Pulmonary artery endothelial cell (primary cell): ENCODE results near the gene RFPL4A. TPM values are rescaled to one million over a fixed set of nuclear protein-coding genes. Genes with fewer than 3 reads are reported as not detected.
A peak's percentile ranks its signal among the peaks of the same experiment; 100 is the strongest.

Source experiments
- DNase-seq: peaks from one replicate; pipeline ENCODE4 v3.0.0-alpha.2; 2011; ENCODE audit warnings: low read depth, low spot score
- total RNA-seq: library from RNA; depleted of rRNA; stranded (reverse); fragments of >200 nt; gene quantifications from 2 replicates; pipeline ENCODE4 v1.2.3, GENCODE V29; 2014

RFPL4A gene
- total RNA-seq, 1 donor from 2014 or later = 0.13 TPM

DNA sequence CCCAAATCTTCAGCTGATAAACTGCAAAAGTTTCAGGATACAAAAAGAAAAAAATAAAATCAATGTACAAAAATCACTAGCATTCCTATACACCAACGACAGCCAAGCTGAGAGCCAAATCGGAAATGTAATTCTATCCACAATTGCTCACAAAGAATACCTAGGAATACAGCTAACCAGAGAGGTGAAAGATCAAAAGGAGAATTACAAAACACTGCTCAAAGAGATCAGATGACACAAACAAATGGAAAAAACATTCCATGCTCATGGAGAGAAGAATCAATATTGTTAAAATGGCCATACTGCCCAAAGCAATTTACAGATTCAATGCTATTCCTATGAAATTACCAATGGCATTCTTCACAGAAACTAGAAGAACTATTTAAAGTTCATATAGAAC, 43.4 kb downstream of the RFPL4A start:
- no peak for DNase-seq

DNA sequence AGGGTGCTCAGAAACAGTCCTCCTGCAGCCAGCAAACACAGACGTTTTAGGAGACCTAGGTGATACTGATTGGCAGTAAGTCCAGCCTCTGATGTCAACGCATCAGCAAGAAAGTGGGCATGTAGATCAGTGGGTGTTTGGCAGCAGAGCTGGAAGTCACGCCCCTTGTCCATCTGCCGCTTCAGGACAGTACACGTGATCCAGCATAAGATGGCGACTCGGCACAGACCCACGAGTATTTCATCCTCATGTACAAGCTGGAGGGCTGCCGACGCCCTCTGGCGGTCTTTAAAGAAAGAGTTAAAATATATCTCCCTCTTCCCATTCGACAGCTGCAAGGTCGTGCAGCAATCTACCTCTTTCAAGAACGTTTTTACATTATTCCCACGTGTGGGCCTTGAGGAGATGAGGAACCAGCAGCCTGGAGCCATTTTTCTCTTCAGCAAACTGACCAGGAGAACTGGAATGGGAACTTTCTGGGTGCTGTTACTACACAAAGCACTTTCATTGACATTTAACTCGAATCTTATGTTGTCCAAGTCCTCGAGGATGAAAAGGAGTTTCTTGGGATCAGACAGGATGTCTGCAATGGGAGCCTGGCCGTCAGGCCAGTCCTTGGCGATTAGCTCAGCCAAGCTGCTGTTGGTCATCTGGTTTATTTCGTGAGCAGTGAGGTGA, 50.6 kb downstream of the RFPL4A start:
- peak; percentile 29 for DNase-seq

GRCh38 chr19:55811340-55811739, 52.4 kb downstream of the RFPL4A start:
- no peak for DNase-seq

DNA sequence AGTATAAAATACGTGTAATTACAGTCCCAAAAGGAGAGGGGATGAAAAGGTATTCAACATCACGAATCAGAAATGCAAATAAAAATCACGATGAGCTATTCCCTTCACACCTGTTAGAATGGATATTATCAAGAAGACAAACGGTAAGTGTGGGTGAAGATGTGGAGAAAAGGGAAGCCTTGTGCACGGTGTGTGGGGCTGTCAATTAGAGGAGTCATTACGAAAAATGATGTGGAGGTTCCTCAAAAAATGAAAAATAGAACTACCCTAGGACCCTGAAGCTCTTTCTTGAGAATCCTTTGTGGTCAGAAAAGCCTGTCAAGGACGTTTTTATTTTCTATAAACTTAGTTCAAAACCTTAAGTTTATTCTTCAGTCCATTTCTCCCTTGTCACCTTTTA, 53.6 kb downstream of the RFPL4A start:
- no peak for DNase-seq

Other genes with a start within 250 kb of the RFPL4A start
- not detected in 2 replicates for gene SBK2, start 222.0 kb upstream of the RFPL4A start, total RNA-seq
- 0.13 and 0.28 TPM in 2 replicates for gene SBK3, start 213.6 kb upstream of the RFPL4A start, total RNA-seq
- 2.6 and 4.1 TPM in 2 replicates for gene ZNF579, start 178.2 kb upstream of the RFPL4A start, total RNA-seq
- 2.4 and 2.5 TPM in 2 replicates for gene FIZ1, start 159.6 kb upstream of the RFPL4A start, total RNA-seq
- gene ZNF524, start 158.8 kb upstream of the RFPL4A start, total RNA-seq = 12.2 and 12.5 TPM in 2 replicates
- gene ZNF865, start 153.4 kb upstream of the RFPL4A start, total RNA-seq = 0.67 and 0.86 TPM in 2 replicates
- gene ZNF784, start 134.5 kb upstream of the RFPL4A start, total RNA-seq = 2.5 and 3.7 TPM in 2 replicates
- 2.5 and 2.6 TPM in 2 replicates for gene ZNF580, start 118.1 kb upstream of the RFPL4A start, total RNA-seq
- gene ZNF581, start 115.4 kb upstream of the RFPL4A start, total RNA-seq = 18.0 and 33.9 TPM in 2 replicates
- 6.1 and 8.6 TPM in 2 replicates for gene CCDC106, start 110.9 kb upstream of the RFPL4A start, total RNA-seq
- 165 and 185 TPM in 2 replicates for gene U2AF2, start 104.1 kb upstream of the RFPL4A start, total RNA-seq
- gene EPN1, start 83.9 kb upstream of the RFPL4A start, total RNA-seq = 75.9 and 88.6 TPM in 2 replicates
- gene NLRP9, start 20.7 kb upstream of the RFPL4A start, total RNA-seq = under 0.01 TPM in 1 of 2 replicates, not detected in the other
- gene RFPL4AL1, start 10.0 kb downstream of the RFPL4A start, total RNA-seq = 0.21 TPM in 1 of 2 replicates, not detected in the other
- not detected in 2 replicates for gene NLRP11, start 72.9 kb downstream of the RFPL4A start, total RNA-seq
- gene NLRP4, start 77.4 kb downstream of the RFPL4A start, total RNA-seq = not detected in 2 replicates
- gene NLRP13, start 173.2 kb downstream of the RFPL4A start, total RNA-seq = not detected in 2 replicates
- gene NLRP8, start 188.7 kb downstream of the RFPL4A start, total RNA-seq = not detected in 2 replicates
- not detected in 2 replicates for gene NLRP5, start 227.7 kb downstream of the RFPL4A start, total RNA-seq